K562 (cell line): ENCODE measurements around the gene ISYNA1. TPM values are rescaled to one million over a fixed set of nuclear protein-coding genes. Genes with fewer than 3 reads are reported as not detected.

ENCODE experiments used
- CAMTA2 ChIP-seq: fragments of 250-450 bp; sonication (Bioruptor Pico); conservative IDR thresholded peaks from 2 replicates; pipeline ENCODE4 v1.5.1; 2022
- CBX3 ChIP-seq, 2 experiments: IDR thresholded peaks; 1 replicate in 1 of 2; 2 replicates in 1 of 2; pipeline ENCODE4 v1.6.1; 2012; ENCODE audit warnings: inconsistent platforms in 2 of 2, low read length in 2 of 2, borderline replicate concordance in 1 of 2, control low read depth in 1 of 2
- CEBPG ChIP-seq, 3 experiments: fragments of 200-800 bp in 1 of 3; sonication (Bioruptor generic) in 1 of 3; sonication (generic) in 1 of 3; formaldehyde crosslinking in 1 of 3; IDR thresholded peaks in 2 of 3; conservative IDR thresholded peaks in 1 of 3; 2 replicates each; pipeline versions ENCODE4 v1.6.1 to v1.8.0; 2016 to 2022; ENCODE audit warnings: missing compliant biosample characterization in 2 of 3, missing genetic modification characterization in 2 of 3, mild to moderate bottlenecking in 1 of 3, missing genetic modification reagents in 1 of 3
- ELF1 ChIP-seq: fragments of 200-800 bp; sonication (Bioruptor generic); IDR thresholded peaks from 2 replicates; pipeline ENCODE4 v1.6.1; 2016; ENCODE audit warnings: missing genetic modification characterization, missing compliant biosample characterization
- ESRRA ChIP-seq: fragments of 450-650 bp; IDR thresholded peaks from 2 replicates; pipeline ENCODE4 v1.6.1; 2014; ENCODE audit warnings: low read depth, mild to moderate bottlenecking, moderate library complexity, borderline replicate concordance
- FOXK2 ChIP-seq, 2 experiments: fragments of 450-650 bp; IDR thresholded peaks in 1 of 2; conservative IDR thresholded peaks in 1 of 2; 2 replicates each; pipeline ENCODE4 v1.6.1; 2016; ENCODE audit warnings: low read depth in 2 of 2, mild to moderate bottlenecking in 1 of 2
- FOXP1 ChIP-seq: sonication (generic); formaldehyde crosslinking; IDR thresholded peaks from 2 replicates; pipeline ENCODE4 v1.8.0; 2022; ENCODE audit warnings: mild to moderate bottlenecking, missing genetic modification reagents
- MXI1 ChIP-seq: IDR thresholded peaks from 2 replicates; pipeline ENCODE4 v1.6.1; 2011; ENCODE audit warnings: low read depth, mild to moderate bottlenecking, improper control_type of control experiment, low read length
- POLR2A ChIP-seq: fragments of 450-650 bp; conservative IDR thresholded peaks from 2 replicates; pipeline ENCODE4 v1.6.1; 2016
- SAFB ChIP-seq: fragments of 200-400 bp; formaldehyde crosslinking; IDR thresholded peaks from 2 replicates; pipeline ENCODE4 v1.6.1; 2017; ENCODE audit warnings: low read depth, low read length, borderline replicate concordance
- SIX5 ChIP-seq, 2 experiments: IDR thresholded peaks; 2 replicates each; pipeline ENCODE4 v1.6.1; 2011; ENCODE audit warnings: low read length in 2 of 2, borderline replicate concordance in 1 of 2, low read depth in 1 of 2, mild to moderate bottlenecking in 1 of 2, moderate library complexity in 1 of 2; ENCODE audit not compliant: insufficient read depth in 1 of 2
- TBP ChIP-seq: optimal IDR thresholded peaks from 2 replicates; pipeline ENCODE3; 2011; ENCODE audit warnings: low read depth, low read length, improper control_type of control experiment
- U2AF1 ChIP-seq: fragments of 200-400 bp; formaldehyde crosslinking; optimal IDR thresholded peaks from 2 replicates; pipeline ENCODE3; 2017; ENCODE audit warnings: mild to moderate bottlenecking, low read depth, low read length, moderate library complexity
- ZNF232 ChIP-seq: sonication (generic); formaldehyde crosslinking; IDR thresholded peaks from 2 replicates; pipeline ENCODE4 v1.8.0; 2022; ENCODE audit warnings: mild to moderate bottlenecking, missing genetic modification reagents
- ZZZ3 ChIP-seq: fragments of 450-650 bp; IDR thresholded peaks from 2 replicates; pipeline ENCODE4 v1.6.1; 2016; ENCODE audit warnings: antibody characterized with exemption, mild to moderate bottlenecking, moderate library complexity
- polyA plus RNA-seq, 8 experiments: library from polyadenylated mRNA; depleted of rRNA in 4 of 8; stranded (reverse) in 5 of 8; unstranded in 3 of 8; fragments of >200 nt; fragmentation: Nextera tagmentation in 2 of 8; fragmentation: Illumina TruSeq in 1 of 8; extraction: Ambion mirVana in 2 of 8; extraction: Trizol in 1 of 8; gene quantifications; 2 replicates each; pipeline versions ENCODE4 v1.2.1 to v1.2.3, GENCODE V29; 2011 to 2014; ENCODE audit warnings: inconsistent platforms in 1 of 8, missing spikeins in 1 of 8
- total RNA-seq, 7 experiments: library from RNA; depleted of rRNA in 6 of 7; stranded (reverse); fragments of >200 nt in 6 of 7; fragmentation: Illumina TruSeq in 2 of 7; extraction: Trizol in 2 of 7; gene quantifications; 2 replicates each; pipeline versions ENCODE4 v1.2.1 to v1.2.3, GENCODE V29; 2011 to 2021; ENCODE audit warnings: low replicate concordance in 1 of 7
- TF ChIP-seq, protein P1 (sequence below): fragments of 200-800 bp; sonication (Bioruptor generic); IDR thresholded peaks from 2 replicates; pipeline ENCODE4 v1.6.1; 2017; ENCODE audit warnings: missing genetic modification characterization, missing compliant biosample characterization
- TF ChIP-seq, protein P2 (sequence below): fragments of 450-650 bp; formaldehyde crosslinking; IDR thresholded peaks from 2 replicates; pipeline ENCODE4 v1.4.0; 2022; ENCODE audit warnings: mild to moderate bottlenecking, moderate library complexity
- TF ChIP-seq, protein P3 (sequence below): fragments of 250-450 bp; sonication (Bioruptor Pico); IDR thresholded peaks from 2 replicates; pipeline ENCODE4 v1.5.0; 2021
- TF ChIP-seq, protein P4 (sequence below), 2 experiments: fragments of 450-650 bp in 1 of 2; sonication (generic) in 1 of 2; formaldehyde crosslinking; conservative IDR thresholded peaks; 2 replicates each; pipeline versions ENCODE4 v1.4.0 to v1.8.1; 2020 to 2022; ENCODE audit warnings: mild to moderate bottlenecking in 1 of 2, missing genetic modification reagents in 1 of 2
- TF ChIP-seq, protein P5 (sequence below): sonication (generic); formaldehyde crosslinking; IDR thresholded peaks from 2 replicates; pipeline ENCODE4 v1.8.1; 2022; ENCODE audit warnings: missing genetic modification reagents
- TF ChIP-seq, protein P6 (sequence below): fragments of 450-650 bp; IDR thresholded peaks from 2 replicates; pipeline ENCODE4 v1.6.1; 2017; ENCODE audit warnings: antibody characterized with exemption

Gene ISYNA1
- total and polyA plus RNA-seq, 9 of the 15 experiments (the other 6 are each of a cell fraction or from before 2014, with no cell fraction given) = 21.8 to 460 (median 93.2) TPM

DNA sequence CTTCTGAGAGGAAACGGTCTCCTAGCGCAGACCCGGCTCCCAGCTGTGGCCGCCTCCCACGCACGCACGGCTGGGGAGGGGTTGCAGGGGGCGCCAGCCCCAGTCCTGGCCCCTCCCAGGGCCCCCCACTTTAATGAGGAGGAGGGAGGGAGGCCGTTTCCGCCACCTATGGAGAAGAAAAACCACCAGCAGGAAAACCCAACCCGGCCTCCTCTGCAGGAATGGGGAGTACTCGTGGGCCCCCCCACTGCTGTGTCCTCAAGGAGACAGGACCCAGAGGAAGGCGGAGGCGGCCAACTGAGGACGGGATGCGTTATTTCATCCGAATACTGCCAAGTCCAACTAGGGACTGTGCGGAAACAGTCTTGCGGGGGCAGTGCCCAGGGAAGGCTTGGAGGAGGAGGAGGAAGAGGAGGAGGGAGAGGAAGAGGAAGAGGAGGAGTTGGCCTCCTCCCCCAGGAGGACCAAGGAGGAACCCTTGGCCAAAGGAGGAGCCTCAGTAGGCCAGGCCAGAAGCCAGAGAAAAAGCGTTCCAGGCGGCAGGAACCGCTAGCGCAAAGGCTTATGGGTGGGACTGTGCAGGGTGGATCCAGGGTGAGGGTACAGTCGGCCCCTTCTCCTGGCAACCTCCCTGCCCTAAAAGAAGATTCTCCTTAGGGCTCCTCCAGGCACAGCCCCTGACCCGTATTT, 22.6 kb downstream of the ISYNA1 start (continued):
- TF ChIP-seq, protein P1, sequence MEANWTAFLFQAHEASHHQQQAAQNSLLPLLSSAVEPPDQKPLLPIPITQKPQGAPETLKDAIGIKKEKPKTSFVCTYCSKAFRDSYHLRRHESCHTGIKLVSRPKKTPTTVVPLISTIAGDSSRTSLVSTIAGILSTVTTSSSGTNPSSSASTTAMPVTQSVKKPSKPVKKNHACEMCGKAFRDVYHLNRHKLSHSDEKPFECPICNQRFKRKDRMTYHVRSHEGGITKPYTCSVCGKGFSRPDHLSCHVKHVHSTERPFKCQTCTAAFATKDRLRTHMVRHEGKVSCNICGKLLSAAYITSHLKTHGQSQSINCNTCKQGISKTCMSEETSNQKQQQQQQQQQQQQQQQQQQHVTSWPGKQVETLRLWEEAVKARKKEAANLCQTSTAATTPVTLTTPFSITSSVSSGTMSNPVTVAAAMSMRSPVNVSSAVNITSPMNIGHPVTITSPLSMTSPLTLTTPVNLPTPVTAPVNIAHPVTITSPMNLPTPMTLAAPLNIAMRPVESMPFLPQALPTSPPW (CRISPR knock-in tag) = peak; percentile 96
- TF ChIP-seq, protein P2, sequence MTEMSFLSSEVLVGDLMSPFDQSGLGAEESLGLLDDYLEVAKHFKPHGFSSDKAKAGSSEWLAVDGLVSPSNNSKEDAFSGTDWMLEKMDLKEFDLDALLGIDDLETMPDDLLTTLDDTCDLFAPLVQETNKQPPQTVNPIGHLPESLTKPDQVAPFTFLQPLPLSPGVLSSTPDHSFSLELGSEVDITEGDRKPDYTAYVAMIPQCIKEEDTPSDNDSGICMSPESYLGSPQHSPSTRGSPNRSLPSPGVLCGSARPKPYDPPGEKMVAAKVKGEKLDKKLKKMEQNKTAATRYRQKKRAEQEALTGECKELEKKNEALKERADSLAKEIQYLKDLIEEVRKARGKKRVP = peak; percentile 70; the same call in 1 of the 2 replicates
- TF ChIP-seq, protein P3, sequence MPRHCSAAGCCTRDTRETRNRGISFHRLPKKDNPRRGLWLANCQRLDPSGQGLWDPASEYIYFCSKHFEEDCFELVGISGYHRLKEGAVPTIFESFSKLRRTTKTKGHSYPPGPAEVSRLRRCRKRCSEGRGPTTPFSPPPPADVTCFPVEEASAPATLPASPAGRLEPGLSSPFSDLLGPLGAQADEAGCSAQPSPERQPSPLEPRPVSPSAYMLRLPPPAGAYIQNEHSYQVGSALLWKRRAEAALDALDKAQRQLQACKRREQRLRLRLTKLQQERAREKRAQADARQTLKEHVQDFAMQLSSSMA (CRISPR knock-in tag) = no peak
- TF ChIP-seq CBX3 (IDR thresholded peaks at IDR 0.05; ENCODE audit: borderline replicate concordance in 1 of 2, low read length in 2 of 2) (no peak), POLR2A (peak; percentile 79), CAMTA2 (CRISPR knock-in tag) (no peak), FOXP1 (no peak), FOXK2 (conservative IDR thresholded peaks at IDR 0.05 in 1 of 2, IDR thresholded peaks at IDR 0.05 in 1 of 2; ENCODE audit: low read depth in 2 of 2) (no peak), ZZZ3 (no peak), ESRRA (peak; percentile 33; the same call in 1 of the 2 replicates), TBP (peak; percentile 55), ELF1 (tag) (no peak), CEBPG (CRISPR knock-in tag; IDR thresholded peaks at IDR 0.05) (no peak), CEBPG (tag; conservative IDR thresholded peaks at IDR 0.05 in 1 of 2, IDR thresholded peaks at IDR 0.05 in 1 of 2) (no peak), SAFB (no peak), SIX5 (IDR thresholded peaks at IDR 0.05; ENCODE audit: borderline replicate concordance in 1 of 2, insufficient read depth in 1 of 2, low read depth in 1 of 2, low read length in 2 of 2) (no peak), ZNF232 (CRISPR knock-in tag) (no peak), U2AF1 (no peak), MXI1 (no peak)
- TF ChIP-seq, protein P4, sequence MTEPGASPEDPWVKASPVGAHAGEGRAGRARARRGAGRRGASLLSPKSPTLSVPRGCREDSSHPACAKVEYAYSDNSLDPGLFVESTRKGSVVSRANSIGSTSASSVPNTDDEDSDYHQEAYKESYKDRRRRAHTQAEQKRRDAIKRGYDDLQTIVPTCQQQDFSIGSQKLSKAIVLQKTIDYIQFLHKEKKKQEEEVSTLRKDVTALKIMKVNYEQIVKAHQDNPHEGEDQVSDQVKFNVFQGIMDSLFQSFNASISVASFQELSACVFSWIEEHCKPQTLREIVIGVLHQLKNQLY (CRISPR knock-in tag; conservative IDR thresholded peaks at IDR 0.05) = no peak
- TF ChIP-seq, protein P5, sequence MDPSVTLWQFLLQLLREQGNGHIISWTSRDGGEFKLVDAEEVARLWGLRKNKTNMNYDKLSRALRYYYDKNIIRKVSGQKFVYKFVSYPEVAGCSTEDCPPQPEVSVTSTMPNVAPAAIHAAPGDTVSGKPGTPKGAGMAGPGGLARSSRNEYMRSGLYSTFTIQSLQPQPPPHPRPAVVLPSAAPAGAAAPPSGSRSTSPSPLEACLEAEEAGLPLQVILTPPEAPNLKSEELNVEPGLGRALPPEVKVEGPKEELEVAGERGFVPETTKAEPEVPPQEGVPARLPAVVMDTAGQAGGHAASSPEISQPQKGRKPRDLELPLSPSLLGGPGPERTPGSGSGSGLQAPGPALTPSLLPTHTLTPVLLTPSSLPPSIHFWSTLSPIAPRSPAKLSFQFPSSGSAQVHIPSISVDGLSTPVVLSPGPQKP (CRISPR knock-in tag) = no peak
- TF ChIP-seq, protein P6, sequence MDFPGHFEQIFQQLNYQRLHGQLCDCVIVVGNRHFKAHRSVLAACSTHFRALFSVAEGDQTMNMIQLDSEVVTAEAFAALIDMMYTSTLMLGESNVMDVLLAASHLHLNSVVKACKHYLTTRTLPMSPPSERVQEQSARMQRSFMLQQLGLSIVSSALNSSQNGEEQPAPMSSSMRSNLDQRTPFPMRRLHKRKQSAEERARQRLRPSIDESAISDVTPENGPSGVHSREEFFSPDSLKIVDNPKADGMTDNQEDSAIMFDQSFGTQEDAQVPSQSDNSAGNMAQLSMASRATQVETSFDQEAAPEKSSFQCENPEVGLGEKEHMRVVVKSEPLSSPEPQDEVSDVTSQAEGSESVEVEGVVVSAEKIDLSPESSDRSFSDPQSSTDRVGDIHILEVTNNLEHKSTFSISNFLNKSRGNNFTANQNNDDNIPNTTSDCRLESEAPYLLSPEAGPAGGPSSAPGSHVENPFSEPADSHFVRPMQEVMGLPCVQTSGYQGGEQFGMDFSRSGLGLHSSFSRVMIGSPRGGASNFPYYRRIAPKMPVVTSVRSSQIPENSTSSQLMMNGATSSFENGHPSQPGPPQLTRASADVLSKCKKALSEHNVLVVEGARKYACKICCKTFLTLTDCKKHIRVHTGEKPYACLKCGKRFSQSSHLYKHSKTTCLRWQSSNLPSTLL = peak; percentile 97
